KOPT-K1 (cell line): Measurements from ENCODE around the gene KIF3A.

Experiments used
- H3K27ac ChIP-seq: fragments of 200-600 bp; sonication (generic); 2 replicates; pipeline ENCODE4 v1.5.1; 2016; ENCODE audit warnings: antibody characterized with exemption, mild to moderate bottlenecking, low read depth, low read length; ENCODE audit not compliant: poor library complexity, severe bottlenecking
- H3K36me3 ChIP-seq: fragments of 200-600 bp; sonication (generic); 2 replicates; pipeline ENCODE4 v1.5.1; 2017; ENCODE audit warnings: antibody characterized with exemption, mild to moderate bottlenecking, low read length, moderate library complexity; ENCODE audit not compliant: insufficient read depth
- H3K9me3 ChIP-seq: fragments of 200-600 bp; sonication (generic); 2 replicates; pipeline ENCODE4 v1.5.1; 2017; ENCODE audit warnings: antibody characterized with exemption, low read length, mild to moderate bottlenecking; ENCODE audit not compliant: insufficient read depth, poor library complexity, severe bottlenecking

KIF3A gene

DNA sequence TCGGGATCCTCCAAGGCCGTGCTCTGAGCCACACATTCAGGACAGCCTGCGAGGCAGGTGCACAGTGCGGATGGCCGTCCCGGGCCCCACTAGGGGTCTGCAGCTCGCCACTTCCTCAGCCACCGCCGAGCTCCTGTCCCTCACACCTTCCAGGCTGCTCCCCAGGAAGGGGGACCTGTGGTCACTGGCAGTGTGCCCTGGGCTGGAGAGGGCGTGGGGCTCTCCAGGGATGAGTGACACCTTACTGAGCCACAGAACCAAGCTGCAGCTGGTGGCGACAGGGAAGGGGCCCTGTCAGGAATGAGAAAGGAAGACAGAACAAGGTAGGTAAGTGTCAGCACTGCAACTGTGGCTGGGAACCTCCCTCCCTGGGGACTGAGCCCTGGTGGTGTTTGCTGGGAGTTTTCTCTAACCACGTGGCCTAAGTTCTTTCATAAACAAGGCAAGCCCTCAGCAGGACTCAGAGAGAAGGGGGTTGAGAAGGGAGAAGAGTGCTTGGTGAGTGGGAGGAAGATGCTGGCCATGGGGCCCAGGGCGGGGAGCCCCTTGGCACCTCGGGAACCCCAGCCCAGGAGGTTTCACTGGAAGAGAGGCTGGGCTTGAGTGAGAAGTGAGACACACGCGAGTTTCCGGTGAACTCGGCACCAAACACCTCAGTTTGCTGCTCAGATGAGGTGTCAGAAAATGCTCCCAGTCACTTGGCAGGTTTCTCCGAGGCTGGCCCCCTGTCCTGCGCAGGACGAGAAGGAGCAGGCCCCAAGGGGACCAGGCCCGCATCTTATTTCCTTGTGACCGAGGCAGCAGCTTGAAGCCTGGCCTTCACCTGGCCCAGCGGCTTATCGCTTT lies 74.2 kb downstream of the KIF3A start:
- Histone ChIP-seq H3K27ac (peak overlapping the region; percentile 46), H3K9me3 (no peaks in the 10 kb centered on the region), H3K36me3 (no peaks in the 10 kb centered on the region)

- peak overlapping the region; percentile 28 for H3K27ac ChIP-seq
These were observed 75.3 kb downstream of the KIF3A start for GRCh38 chr5:132662004-132662401.

GRCh38 chr5:132661231-132662003 lies 75.9 kb downstream of the KIF3A start:
- no peaks in the 10 kb centered on the region for H3K36me3 ChIP-seq
- H3K27ac ChIP-seq, result peak overlapping the region; percentile 28
- no peaks in the 10 kb centered on the region for H3K9me3 ChIP-seq

More at GRCh38 chr5:132662004-132662401, 75.3 kb downstream of the KIF3A start:
- Histone ChIP-seq H3K36me3 (no peaks in the 10 kb centered on the region), H3K9me3 (no peaks in the 10 kb centered on the region)

DNA sequence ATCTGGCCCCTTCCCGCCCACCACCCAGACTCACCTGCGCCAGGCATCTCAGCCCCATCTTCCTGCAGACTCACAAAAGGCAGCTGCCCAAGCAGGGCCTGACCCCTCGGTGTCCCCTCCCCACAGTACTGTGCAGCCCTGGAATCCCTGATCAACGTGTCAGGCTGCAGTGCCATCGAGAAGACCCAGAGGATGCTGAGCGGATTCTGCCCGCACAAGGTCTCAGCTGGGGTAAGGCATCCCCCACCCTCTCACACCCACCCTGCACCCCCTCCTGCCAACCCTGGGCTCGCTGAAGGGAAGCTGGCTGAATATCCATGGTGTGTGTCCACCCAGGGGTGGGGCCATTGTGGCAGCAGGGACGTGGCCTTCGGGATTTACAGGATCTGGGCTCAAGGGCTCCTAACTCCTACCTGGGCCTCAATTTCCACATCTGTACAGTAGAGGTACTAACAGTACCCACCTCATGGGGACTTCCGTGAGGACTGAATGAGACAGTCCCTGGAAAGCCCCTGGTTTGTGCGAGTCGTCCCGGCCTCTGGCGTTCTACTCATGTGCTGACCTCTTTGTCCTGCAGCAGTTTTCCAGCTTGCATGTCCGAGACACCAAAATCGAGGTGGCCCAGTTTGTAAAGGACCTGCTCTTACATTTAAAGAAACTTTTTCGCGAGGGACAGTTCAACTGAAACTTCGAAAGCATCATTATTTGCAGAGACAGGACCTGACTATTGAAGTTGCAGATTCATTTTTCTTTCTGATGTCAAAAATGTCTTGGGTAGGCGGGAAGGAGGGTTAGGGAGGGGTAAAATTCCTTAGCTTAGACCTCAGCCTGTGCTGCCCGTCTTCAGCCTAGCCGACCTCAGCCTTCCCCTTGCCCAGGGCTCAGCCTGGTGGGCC lies 77.5 kb downstream of the KIF3A start:
- Histone ChIP-seq H3K9me3 (no peaks in the 10 kb centered on the region), H3K27ac (no peak overlapping the region), H3K36me3 (no peaks in the 10 kb centered on the region)

GRCh38 chr5:132658381-132659302 lies 78.7 kb downstream of the KIF3A start:
- Histone ChIP-seq H3K27ac (no peak overlapping the region), H3K36me3 (no peaks in the 10 kb centered on the region), H3K9me3 (no peaks in the 10 kb centered on the region)

DNA sequence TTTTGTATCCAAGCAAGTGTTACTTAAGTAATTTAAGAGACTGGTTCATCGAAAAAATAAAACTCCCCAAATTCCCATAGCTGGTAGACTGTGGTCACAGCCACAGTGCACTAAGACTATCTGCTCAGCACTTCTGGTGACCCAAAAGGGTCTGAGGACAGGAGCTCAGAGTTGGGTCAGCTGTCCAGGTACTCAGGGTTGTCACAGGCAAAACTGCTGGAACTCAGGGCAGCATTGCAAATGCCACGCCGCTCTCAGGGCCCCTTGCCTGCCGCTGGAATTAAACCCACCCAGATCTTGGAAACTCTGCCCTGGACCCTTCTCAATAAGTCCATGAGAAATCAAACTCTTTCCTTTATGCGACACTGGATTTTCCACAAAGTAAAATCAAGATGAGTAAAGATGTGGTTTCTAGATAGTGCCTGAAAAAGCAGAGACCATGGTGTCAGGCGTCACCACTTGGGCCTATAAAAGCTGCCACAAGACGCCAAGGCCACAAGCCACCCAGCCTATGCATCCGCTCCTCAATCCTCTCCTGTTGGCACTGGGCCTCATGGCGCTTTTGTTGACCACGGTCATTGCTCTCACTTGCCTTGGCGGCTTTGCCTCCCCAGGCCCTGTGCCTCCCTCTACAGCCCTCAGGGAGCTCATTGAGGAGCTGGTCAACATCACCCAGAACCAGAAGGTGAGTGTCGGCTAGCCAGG lies 79.5 kb downstream of the KIF3A start, which contains the start of gene IL13:
IL13 (plus strand) TSS at position 498 of the 705 bp plus-strand sequence; CDS start at position 512, 14 bp downstream.
- Histone ChIP-seq H3K27ac (peak within 1 kb of the TSS; percentile 16), H3K9me3 (no peaks in the 10 kb centered on the region), H3K36me3 (no peaks in the 10 kb centered on the region)

DNA sequence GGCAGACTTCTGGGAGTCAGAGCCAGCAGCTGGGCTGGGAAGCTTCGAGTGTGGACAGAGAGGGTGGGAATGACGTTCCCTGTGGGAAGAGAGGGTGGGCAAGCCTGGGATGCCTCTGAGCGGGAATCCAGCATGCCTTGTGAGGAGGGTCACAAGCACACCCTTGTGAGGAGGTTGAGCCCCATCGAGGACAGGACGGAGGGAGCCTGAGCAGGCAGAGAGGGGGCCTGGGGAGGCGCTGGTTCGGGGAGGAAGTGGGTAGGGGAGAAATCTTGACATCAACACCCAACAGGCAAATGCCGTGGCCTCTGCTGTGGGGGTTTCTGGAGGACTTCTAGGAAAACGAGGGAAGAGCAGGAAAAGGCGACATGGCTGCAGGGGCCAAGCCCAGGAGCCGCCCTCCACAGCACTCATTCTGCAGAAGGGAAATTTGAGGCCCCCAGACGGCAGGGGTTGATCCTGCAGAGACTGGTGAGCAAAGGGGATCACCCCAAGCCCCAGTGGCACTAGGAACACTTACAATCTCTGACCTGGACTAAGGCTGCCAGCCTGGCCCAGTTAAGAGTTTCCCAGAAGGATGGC lies 80.5 kb downstream of the KIF3A start:
- H3K27ac ChIP-seq, result peak overlapping the region; percentile 16
- H3K9me3 ChIP-seq, result no peaks in the 10 kb centered on the region
- no peaks in the 10 kb centered on the region for H3K36me3 ChIP-seq

- Histone ChIP-seq H3K27ac (peak overlapping the region; percentile 16), H3K36me3 (no peaks in the 10 kb centered on the region), H3K9me3 (no peaks in the 10 kb centered on the region)
These were observed 81.2 kb downstream of the KIF3A start for GRCh38 chr5:132655821-132656773.

- H3K27ac ChIP-seq, result no peak overlapping the region
- H3K9me3 ChIP-seq, result peaks cover 2% of the 10 kb centered on the region
- no peaks in the 10 kb centered on the region for H3K36me3 ChIP-seq
These were observed 83.6 kb downstream of the KIF3A start for GRCh38 chr5:132653716-132654115.

GRCh38 chr5:132651838-132652469 lies 85.4 kb downstream of the KIF3A start:
- Histone ChIP-seq H3K27ac (no peak overlapping the region), H3K9me3 (peaks cover 17% of the 10 kb centered on the region), H3K36me3 (no peaks in the 10 kb centered on the region)

GRCh38 chr5:132648355-132648754 lies 89.0 kb downstream of the KIF3A start:
- Histone ChIP-seq H3K9me3 (peaks cover 17% of the 10 kb centered on the region), H3K27ac (no peak overlapping the region), H3K36me3 (peaks cover 13% of the 10 kb centered on the region; the same call in 1 of the 2 replicates)

- H3K9me3 ChIP-seq, result peaks cover 17% of the 10 kb centered on the region
- no peak overlapping the region for H3K27ac ChIP-seq
- H3K36me3 ChIP-seq, result peaks cover 22% of the 10 kb centered on the region
These were observed 89.9 kb downstream of the KIF3A start for GRCh38 chr5:132647473-132647872.
